Vagina (tissue), 2 donors: ENCODE measurements around the gene SFTPD.

Experiments used
- CTCF ChIP-seq, 3 experiments: fragments of 450-650 bp in 2 of 3; fragments of 200-600 bp in 1 of 3; sonication (generic) in 1 of 3; IDR thresholded peaks; one replicate each; pipeline ENCODE4 v1.5.1; 2017 to 2019; ENCODE audit warnings: antibody characterized with exemption in 3 of 3, mild to moderate bottlenecking in 2 of 3, moderate library complexity in 2 of 3
- POLR2A ChIP-seq, 2 donors: fragments of 450-650 bp; IDR thresholded peaks; one replicate each; pipeline ENCODE4 v1.6.1; 2017; ENCODE audit warnings: antibody characterized with exemption in 2 of 2, mild to moderate bottlenecking in 2 of 2, moderate library complexity in 2 of 2
- POLR2AphosphoS5 ChIP-seq, 2 donors: sonication (generic); formaldehyde crosslinking; IDR thresholded peaks; one replicate each; pipeline ENCODE4 v1.9.0; 2017; ENCODE audit warnings: antibody characterized with exemption in 2 of 2, mild to moderate bottlenecking in 2 of 2, low read depth in 1 of 2; ENCODE audit not compliant: insufficient read depth in 1 of 2

- no peak for TF ChIP-seq POLR2A (IDR thresholded peaks at IDR 0.05)
- TF ChIP-seq CTCF (IDR thresholded peaks at IDR 0.05), result no peak
- no peak for TF ChIP-seq POLR2AphosphoS5 (IDR thresholded peaks at IDR 0.05; ENCODE audit: insufficient read depth in 1 of 2, low read depth in 1 of 2)
These were observed 36.7 kb upstream of the SFTPD start for GRCh38 chr10:79985481-79986072.
